Measurements from ENCODE around the gene FARP2.
"Not testable (repeated sequence)": the region's sequence is repeated elsewhere in the genome, so short reads cannot be mapped to it uniquely, and the experiment has no call there.

FARP2 gene

GRCh38 chr2:241503776-241504392, 147.8 kb downstream of the FARP2 start:
- no peak overlapping the region for H2BK15ac ChIP-seq (ENCODE audit: low read length)
- no peak overlapping the region for H2BK12ac ChIP-seq (ENCODE audit: low read length)
- no peak overlapping the region for H3K23ac ChIP-seq (ENCODE audit: low read depth, low read length, poor library complexity)
- no peak overlapping the region for H4K91ac ChIP-seq (ENCODE audit: low read depth, low read length, poor library complexity)
- H3K79me1 ChIP-seq (ENCODE audit: low read depth, low read length) = peaks cover 21% of the 10 kb centered on the region
- no peaks in the 10 kb centered on the region for H3K9me3 ChIP-seq (replicated peaks in 1 of 2; ENCODE audit: control insufficient read depth in 2 of 2, insufficient read depth in 1 of 2, low read depth in 1 of 2, low read length in 2 of 2)
- H3K27ac ChIP-seq (replicated peaks; ENCODE audit: low read length) = no peak overlapping the region
- no peak overlapping the region for H3K18ac ChIP-seq (ENCODE audit: low read length)
- no peak overlapping the region for H3K4me2 ChIP-seq (ENCODE audit: insufficient read depth, low read length, poor library complexity, severe bottlenecking)
- no CpG with 5 or more reads among the region's 12 CpGs for whole genome bisulfite sequencing, 2 donors (ENCODE audit: extremely low coverage in 2 of 2, insufficient read length in 2 of 2, insufficient replicate concordance in 1 of 2)
- H4K8ac ChIP-seq (ENCODE audit: low read depth, low read length) = no peak overlapping the region
- H3K4me3 ChIP-seq (ENCODE audit: low read length in 2 of 2) = no peak overlapping the region
- H3K4me1 ChIP-seq (ENCODE audit: control insufficient read depth in 2 of 2, insufficient read depth in 1 of 2, low read depth in 1 of 2, low read length in 2 of 2) = peaks cover 6 to 10% of the 10 kb centered on the region in 2 donors
- H2BK5ac ChIP-seq (ENCODE audit: low read length) = no peak overlapping the region
- no peak overlapping the region for H3K9ac ChIP-seq (ENCODE audit: low read depth, low read length, poor library complexity)
- H3K14ac ChIP-seq (ENCODE audit: low read length) = no peak overlapping the region
- H2AFZ ChIP-seq (ENCODE audit: low read length) = no peak overlapping the region
- peaks cover 15 to 71% of the 10 kb centered on the region in 2 donors for H3K36me3 ChIP-seq (replicated peaks in 1 of 2; ENCODE audit: control insufficient read depth in 2 of 2, insufficient read depth in 2 of 2, low read length in 2 of 2)
- H3K4ac ChIP-seq (ENCODE audit: low read length) = no peak overlapping the region
- no peaks in the 10 kb centered on the region for H3K27me3 ChIP-seq (ENCODE audit: control insufficient read depth in 3 of 3, insufficient read depth in 3 of 3, low read depth in 1 of 3, low read length in 3 of 3)
- H2BK120ac ChIP-seq (ENCODE audit: low read depth, low read length) = no peak overlapping the region
- DNase-seq (ENCODE audit: low spot score) = no peak
- H2AK5ac ChIP-seq (ENCODE audit: low read depth, low read length) = no peak overlapping the region

GRCh38 chr2:241505086-241505780, 149.1 kb downstream of the FARP2 start:
- no peak overlapping the region for H4K8ac ChIP-seq (ENCODE audit: low read depth, low read length)
- no peak overlapping the region for H3K4me3 ChIP-seq (ENCODE audit: low read length in 2 of 2)
- no peaks in the 10 kb centered on the region for H3K9me3 ChIP-seq (replicated peaks in 1 of 2; ENCODE audit: control insufficient read depth in 2 of 2, insufficient read depth in 1 of 2, low read depth in 1 of 2, low read length in 2 of 2)
- H2AK5ac ChIP-seq (ENCODE audit: low read depth, low read length) = no peak overlapping the region
- no CpG with 5 or more reads among the region's 15 CpGs for WGBS, 2 donors (ENCODE audit: extremely low coverage in 2 of 2, insufficient read length in 2 of 2, insufficient replicate concordance in 1 of 2)
- peaks cover 20% of the 10 kb centered on the region for H3K79me1 ChIP-seq (ENCODE audit: low read depth, low read length)
- H3K9ac ChIP-seq (ENCODE audit: low read depth, low read length, poor library complexity) = peak overlapping the region; percentile 39
- no peak overlapping the region for H2BK120ac ChIP-seq (ENCODE audit: low read depth, low read length)
- H4K91ac ChIP-seq (ENCODE audit: low read depth, low read length, poor library complexity) = no peak overlapping the region
- no peak overlapping the region for H2BK15ac ChIP-seq (ENCODE audit: low read length)
- H3K36me3 ChIP-seq (replicated peaks in 1 of 2; ENCODE audit: control insufficient read depth in 2 of 2, insufficient read depth in 2 of 2, low read length in 2 of 2) = peaks cover 4 to 57% of the 10 kb centered on the region in 2 donors
- peaks cover 8 to 16% of the 10 kb centered on the region in 2 donors for H3K4me1 ChIP-seq (ENCODE audit: control insufficient read depth in 2 of 2, insufficient read depth in 1 of 2, low read depth in 1 of 2, low read length in 2 of 2)
- H2AFZ ChIP-seq (ENCODE audit: low read length) = no peak overlapping the region
- no peak overlapping the region for H2BK5ac ChIP-seq (ENCODE audit: low read length)
- H3K27me3 ChIP-seq (ENCODE audit: control insufficient read depth in 3 of 3, insufficient read depth in 3 of 3, low read depth in 1 of 3, low read length in 3 of 3) = peaks cover 0 to 4% (median 0%) of the 10 kb centered on the region in 3 experiments
- no peak overlapping the region for H3K4ac ChIP-seq (ENCODE audit: low read length)
- H2BK12ac ChIP-seq (ENCODE audit: low read length) = no peak overlapping the region
- no peak overlapping the region for H3K14ac ChIP-seq (ENCODE audit: low read length)
- H3K18ac ChIP-seq (ENCODE audit: low read length) = no peak overlapping the region
- H3K27ac ChIP-seq (replicated peaks; ENCODE audit: low read length) = no peak overlapping the region
- peak overlapping the region; percentile 29 for H3K23ac ChIP-seq (ENCODE audit: low read depth, low read length, poor library complexity)
- H3K4me2 ChIP-seq (ENCODE audit: insufficient read depth, low read length, poor library complexity, severe bottlenecking) = no peak overlapping the region
- no peak for DNase-seq (ENCODE audit: low spot score)

GRCh38 chr2:241505781-241506201, 149.7 kb downstream of the FARP2 start:
- Histone ChIP-seq H3K9ac (ENCODE audit: low read depth, low read length, poor library complexity) (peak overlapping the region; percentile 39), H2BK15ac (ENCODE audit: low read length) (no peak overlapping the region), H2AFZ (ENCODE audit: low read length) (no peak overlapping the region), H3K27ac (replicated peaks; ENCODE audit: low read length) (no peak overlapping the region), H2BK120ac (ENCODE audit: low read depth, low read length) (no peak overlapping the region), H3K4me1 (ENCODE audit: control insufficient read depth in 2 of 2, insufficient read depth in 1 of 2, low read depth in 1 of 2, low read length in 2 of 2) (peaks cover 8 to 16% of the 10 kb centered on the region in 2 donors), H3K14ac (ENCODE audit: low read length) (no peak overlapping the region), H3K27me3 (ENCODE audit: control insufficient read depth in 3 of 3, insufficient read depth in 3 of 3, low read depth in 1 of 3, low read length in 3 of 3) (peaks cover 0 to 4% (median 0%) of the 10 kb centered on the region in 3 experiments), H2AK5ac (ENCODE audit: low read depth, low read length) (no peak overlapping the region), H3K18ac (ENCODE audit: low read length) (no peak overlapping the region), H3K4me2 (ENCODE audit: insufficient read depth, low read length, poor library complexity, severe bottlenecking) (no peak overlapping the region), H3K9me3 (replicated peaks in 1 of 2; ENCODE audit: control insufficient read depth in 2 of 2, insufficient read depth in 1 of 2, low read depth in 1 of 2, low read length in 2 of 2) (no peaks in the 10 kb centered on the region), H3K79me1 (ENCODE audit: low read depth, low read length) (peaks cover 16% of the 10 kb centered on the region), H3K36me3 (replicated peaks in 1 of 2; ENCODE audit: control insufficient read depth in 2 of 2, insufficient read depth in 2 of 2, low read length in 2 of 2) (peaks cover 4 to 52% of the 10 kb centered on the region in 2 donors), H2BK5ac (ENCODE audit: low read length) (no peak overlapping the region), H3K4ac (ENCODE audit: low read length) (no peak overlapping the region), H4K8ac (ENCODE audit: low read depth, low read length) (no peak overlapping the region), H3K23ac (ENCODE audit: low read depth, low read length, poor library complexity) (no peak overlapping the region), H3K4me3 (ENCODE audit: low read length in 2 of 2) (no peak overlapping the region), H2BK12ac (ENCODE audit: low read length) (no peak overlapping the region), H4K91ac (ENCODE audit: low read depth, low read length, poor library complexity) (no peak overlapping the region)
- no CpG with 5 or more reads among the region's 7 CpGs for WGBS, 2 donors (ENCODE audit: extremely low coverage in 2 of 2, insufficient read length in 2 of 2, insufficient replicate concordance in 1 of 2)
- no peak for DNase-seq (ENCODE audit: low spot score)

GRCh38 chr2:241506317-241506716, 150.2 kb downstream of the FARP2 start:
- H4K8ac ChIP-seq (ENCODE audit: low read depth, low read length); H2BK120ac ChIP-seq (ENCODE audit: low read depth, low read length); H2BK15ac ChIP-seq (ENCODE audit: low read length); H3K14ac ChIP-seq (ENCODE audit: low read length); H3K27me3 ChIP-seq (ENCODE audit: control insufficient read depth in 3 of 3, insufficient read depth in 3 of 3, low read depth in 1 of 3, low read length in 3 of 3); H2AK5ac ChIP-seq (ENCODE audit: low read depth, low read length); H3K4me3 ChIP-seq (ENCODE audit: low read length in 2 of 2); DNase-seq (ENCODE audit: low spot score); H2AFZ ChIP-seq (ENCODE audit: low read length); H3K27ac ChIP-seq (replicated peaks; ENCODE audit: low read length); H3K18ac ChIP-seq (ENCODE audit: low read length); H2BK12ac ChIP-seq (ENCODE audit: low read length); H3K9me3 ChIP-seq (replicated peaks in 1 of 2; ENCODE audit: control insufficient read depth in 2 of 2, insufficient read depth in 1 of 2, low read depth in 1 of 2, low read length in 2 of 2); H2BK5ac ChIP-seq (ENCODE audit: low read length); H4K91ac ChIP-seq (ENCODE audit: low read depth, low read length, poor library complexity); H3K23ac ChIP-seq (ENCODE audit: low read depth, low read length, poor library complexity); H3K4me2 ChIP-seq (ENCODE audit: insufficient read depth, low read length, poor library complexity, severe bottlenecking); H3K4ac ChIP-seq (ENCODE audit: low read length); H3K9ac ChIP-seq (ENCODE audit: low read depth, low read length, poor library complexity): not testable (repeated sequence)
- no CpG with 5 or more reads among the region's 11 CpGs for whole genome bisulfite sequencing, 2 donors (ENCODE audit: extremely low coverage in 2 of 2, insufficient read length in 2 of 2, insufficient replicate concordance in 1 of 2)
- Histone ChIP-seq H3K36me3 (replicated peaks in 1 of 2; ENCODE audit: control insufficient read depth in 2 of 2, insufficient read depth in 2 of 2, low read length in 2 of 2) (peaks cover 2 to 46% of the 10 kb centered on the region in 2 donors), H3K4me1 (ENCODE audit: control insufficient read depth in 2 of 2, insufficient read depth in 1 of 2, low read depth in 1 of 2, low read length in 2 of 2) (peaks cover 8 to 16% of the 10 kb centered on the region in 2 donors), H3K79me1 (ENCODE audit: low read depth, low read length) (peaks cover 16% of the 10 kb centered on the region)
